Stimulated activated CD8-positive, alpha-beta memory T cell treated with anti-CD3 and anti-CD28 coated beads, Interleukin-15, amount 100 ng/mL, for 1 hour (primary cell): Measurements from ENCODE around the gene SEC16B.

ENCODE experiments used
- DNase-seq: peaks from one replicate; pipeline ENCODE4 v3.0.0-alpha.2; 2020; ENCODE audit warnings: low read depth

The SEC16B gene

DNA sequence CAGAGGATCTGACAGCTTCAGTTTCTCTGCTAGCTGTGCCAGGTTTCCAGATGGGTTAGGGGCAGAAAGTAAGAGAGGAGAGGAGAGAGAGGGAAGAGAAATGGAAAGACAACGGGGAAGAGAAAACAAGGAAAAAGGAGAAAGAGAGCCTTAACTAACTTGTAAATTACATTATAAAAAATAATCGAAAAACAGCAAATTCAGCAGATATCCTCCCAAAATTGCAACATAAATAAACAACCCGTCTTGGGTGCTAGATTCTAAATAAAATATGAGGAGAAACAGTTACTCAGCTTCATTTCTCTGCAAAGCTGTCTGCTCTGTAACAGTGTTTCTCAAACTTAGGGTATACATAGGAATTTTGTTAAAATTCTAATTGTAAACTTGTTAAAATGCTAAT, 29.2 kb downstream of the SEC16B start:
- no peak for DNase-seq

DNA sequence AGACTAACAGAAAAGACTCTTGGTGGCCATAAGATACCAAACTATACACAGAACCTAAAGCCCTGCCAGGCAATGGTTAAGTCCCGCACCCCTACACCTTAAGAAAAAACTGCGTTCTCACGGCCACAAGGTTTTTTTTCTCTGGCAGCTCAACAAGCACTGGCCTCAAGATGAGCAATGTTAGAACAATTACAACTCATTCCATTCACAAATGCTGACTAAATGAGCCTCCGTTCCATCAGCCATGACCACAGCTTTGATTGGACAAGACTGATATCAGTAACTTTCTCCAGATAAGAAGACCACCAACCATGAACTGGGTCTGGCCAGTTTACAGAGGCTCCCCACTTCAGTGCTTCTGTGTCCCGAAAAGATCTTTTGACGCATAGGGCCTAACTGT, 31.9 kb downstream of the SEC16B start:
- DNase-seq, result no peak

DNA sequence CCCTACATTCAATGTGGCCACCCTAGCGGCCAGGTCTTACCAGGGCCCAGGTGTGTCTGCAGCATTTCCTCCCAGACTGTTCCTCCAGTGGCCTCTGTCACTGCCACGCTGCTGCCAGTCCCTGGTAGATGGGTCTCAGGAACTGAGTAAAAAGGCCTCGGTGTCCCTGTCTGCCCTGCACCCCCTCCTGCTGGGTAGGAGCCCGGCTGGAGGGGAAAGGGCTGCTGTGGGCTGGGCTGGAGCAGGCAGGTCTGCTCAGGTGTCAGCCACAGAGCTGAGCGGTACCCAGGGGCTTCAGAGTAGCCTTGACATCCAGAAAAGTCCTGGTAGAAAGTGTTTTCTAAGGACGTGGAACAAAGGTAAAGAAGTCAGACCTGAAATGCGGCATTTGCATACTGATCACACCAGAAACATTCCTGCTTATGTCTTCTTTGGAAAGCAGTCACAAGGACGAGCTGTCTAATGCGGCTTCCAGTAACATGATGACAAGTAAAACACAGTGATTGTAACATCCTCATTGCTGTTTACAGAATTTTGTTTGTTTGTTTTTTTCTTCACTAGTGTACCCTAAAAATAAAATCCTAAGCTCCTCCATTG, 32.6 kb downstream of the SEC16B start:
- DNase-seq, result no peak

DNA sequence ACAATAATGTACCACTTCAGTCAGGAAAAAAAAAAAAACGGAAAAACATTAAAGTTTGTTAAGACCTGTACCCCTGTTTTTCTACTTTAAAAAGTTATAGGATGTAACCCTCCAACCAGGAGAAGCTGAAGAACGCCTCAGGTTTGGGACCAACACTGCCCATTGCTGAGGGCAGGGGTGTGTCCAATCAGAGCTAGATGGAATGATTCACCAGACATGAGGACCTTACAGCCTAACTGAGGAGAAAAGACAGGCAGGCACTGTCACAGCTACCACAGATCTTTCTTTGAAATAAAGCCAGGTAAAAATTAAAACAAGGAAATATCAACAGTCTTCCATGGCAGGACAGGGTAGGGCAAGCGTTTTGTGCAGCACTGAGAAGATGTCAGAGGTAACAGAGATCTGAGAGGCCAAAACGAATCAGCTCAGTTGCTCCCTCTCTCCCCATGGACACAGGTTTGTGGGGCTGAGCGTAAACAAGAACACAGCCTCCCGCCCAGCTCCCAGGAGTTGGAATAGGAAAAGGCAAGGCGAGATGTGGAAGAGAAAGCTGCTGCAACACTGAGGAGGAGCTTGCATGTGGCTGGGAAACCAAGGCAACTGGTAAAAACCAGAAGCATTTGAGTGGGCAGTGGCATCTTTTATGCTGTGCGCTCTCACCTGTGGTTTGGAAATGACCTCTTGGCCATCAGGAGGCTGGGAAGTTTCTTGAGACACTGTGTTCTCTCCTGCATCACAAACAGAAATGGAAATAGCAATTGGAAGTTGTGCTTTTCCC, 34.0 kb downstream of the SEC16B start:
- DNase-seq, result no peak

DNA sequence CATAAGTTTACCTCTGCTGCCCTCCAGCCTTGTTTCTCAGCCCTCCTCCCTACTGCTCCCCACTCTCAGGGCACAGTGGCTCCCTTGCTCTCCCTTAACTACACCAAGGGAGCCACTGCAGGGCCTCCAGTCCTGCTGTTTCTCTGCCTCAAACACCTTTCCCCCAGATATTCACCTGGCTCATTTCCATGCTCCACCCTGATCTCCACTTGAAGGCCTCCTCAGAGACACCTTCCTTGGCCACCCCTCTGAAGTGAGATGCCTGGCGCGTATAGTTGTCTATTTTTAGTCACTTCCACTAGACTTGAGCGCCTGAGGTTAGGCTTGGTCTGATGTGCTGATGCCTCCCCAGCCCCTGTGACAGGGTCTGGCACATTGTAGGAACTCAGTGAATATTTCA, 34.9 kb downstream of the SEC16B start:
- no peak for DNase-seq

DNA sequence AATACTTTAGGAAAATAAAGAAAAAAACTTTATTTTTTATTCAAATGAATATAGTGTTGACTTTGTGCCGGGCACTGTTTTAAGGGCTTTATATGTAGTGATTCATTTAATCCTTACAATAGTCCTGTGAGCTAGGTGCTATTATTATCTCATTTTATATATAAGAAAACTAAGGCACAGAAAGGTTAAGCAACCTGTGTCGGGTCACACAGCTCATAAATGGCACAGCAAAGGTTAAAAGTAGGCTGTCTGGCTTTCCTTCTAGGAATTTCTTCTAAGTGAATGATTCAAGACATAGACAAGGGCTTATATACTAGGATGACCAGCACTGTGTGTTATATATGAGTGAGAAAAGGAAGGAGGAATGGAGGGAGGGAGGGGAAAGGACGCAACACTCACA, 35.4 kb downstream of the SEC16B start:
- no peak for DNase-seq

DNA sequence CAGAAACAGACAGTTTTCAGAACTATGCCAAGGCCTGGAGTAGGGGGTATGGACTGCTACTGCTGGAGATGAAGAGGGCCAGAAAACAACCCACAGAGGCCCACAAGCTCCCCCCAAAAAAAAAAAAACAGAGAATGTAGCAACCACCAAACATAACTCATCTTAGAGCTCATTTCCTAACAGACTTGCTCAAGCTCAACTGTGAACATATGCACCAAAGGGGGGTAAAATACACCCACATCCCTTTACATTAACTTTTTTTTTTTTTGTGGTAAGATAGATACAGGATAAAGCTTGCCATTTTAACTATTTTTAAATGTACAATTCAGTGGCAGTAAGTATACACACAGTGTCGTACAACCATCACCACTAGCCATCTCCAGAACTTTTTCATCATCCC, 36.0 kb downstream of the SEC16B start:
- DNase-seq, result no peak

DNA sequence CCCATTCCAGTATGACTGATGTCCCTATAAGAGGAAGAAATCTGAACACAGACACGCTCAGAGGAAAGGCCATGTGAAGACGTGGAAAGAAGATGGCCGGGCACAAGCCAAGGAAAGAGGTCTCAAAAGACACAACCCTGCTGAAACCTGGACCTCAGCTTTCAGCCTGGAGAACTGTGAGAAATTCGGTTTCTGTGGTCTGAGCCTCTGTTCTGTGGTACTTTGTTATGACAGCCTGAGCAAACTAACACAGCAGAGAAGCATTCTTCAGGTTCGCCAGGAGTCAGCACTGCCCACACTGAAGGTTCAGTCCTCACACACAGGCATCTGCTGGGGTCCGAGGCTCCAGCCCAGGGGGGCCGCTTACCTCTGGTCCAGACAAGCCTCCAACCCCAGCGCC, 37.7 kb downstream of the SEC16B start:
- DNase-seq, result no peak

DNA sequence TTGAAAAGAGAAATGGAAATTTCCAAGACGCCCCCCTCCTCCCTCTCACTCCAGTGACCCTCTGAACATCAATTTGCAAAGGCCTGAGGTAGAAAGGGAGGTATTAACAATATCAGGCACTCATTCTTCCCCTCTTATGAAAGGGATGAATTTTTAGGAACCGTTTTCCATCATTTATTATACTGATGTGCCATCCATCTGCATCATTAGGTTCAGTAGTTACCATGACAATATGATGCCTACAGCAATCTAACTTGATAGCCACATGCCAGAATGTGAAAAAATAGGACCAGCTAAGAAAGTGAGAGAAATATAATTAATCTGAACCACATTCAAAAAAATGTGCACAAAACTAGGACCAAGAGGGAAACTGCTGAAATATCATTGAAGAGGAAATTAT, 40.9 kb downstream of the SEC16B start:
- no peak for DNase-seq

DNA sequence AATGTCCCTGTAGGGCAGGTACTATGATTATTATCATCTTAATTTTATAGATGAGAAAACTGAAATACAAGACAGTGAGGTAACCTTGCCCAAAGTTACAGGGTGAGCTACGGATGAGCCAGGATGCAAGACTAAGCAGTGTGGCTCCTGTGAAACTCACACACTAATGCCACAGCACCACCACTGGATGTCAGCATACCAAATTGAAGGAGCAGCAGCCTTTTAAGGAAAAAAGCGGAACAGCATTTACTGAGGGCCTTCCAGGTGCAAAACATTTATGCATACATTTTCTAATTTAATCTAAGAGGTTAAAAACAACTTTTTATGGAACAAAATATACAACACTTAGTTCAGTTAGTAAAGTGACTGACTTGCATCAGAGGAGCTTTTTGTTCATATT, 41.7 kb downstream of the SEC16B start:
- no peak for DNase-seq

DNA sequence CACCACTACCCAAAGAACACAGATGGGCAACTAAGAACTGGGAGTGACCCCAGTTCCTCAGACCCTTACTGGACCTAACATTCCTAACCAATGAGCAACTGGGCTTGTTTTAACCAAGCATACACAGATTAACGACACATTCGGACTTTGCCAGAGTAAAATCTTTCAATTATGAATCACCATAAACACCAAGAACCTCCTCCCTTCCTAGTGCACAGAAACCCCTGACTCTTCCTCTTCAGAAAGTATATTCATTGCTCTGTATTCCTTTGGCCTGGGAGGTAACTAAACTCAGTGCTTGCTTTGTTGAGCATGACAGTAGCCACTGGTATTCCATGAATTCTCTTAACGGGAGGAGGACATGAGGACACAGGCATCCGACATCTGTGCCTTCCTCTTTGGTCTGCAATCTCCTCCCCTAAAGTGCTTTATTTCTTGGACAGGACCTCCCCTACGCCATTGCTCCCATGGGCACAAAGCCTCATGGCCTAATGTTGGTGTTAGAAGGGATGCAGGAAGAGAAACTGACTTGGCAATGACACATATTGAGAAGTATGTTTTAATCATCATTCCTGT, 42.7 kb downstream of the SEC16B start:
- no peak for DNase-seq

DNA sequence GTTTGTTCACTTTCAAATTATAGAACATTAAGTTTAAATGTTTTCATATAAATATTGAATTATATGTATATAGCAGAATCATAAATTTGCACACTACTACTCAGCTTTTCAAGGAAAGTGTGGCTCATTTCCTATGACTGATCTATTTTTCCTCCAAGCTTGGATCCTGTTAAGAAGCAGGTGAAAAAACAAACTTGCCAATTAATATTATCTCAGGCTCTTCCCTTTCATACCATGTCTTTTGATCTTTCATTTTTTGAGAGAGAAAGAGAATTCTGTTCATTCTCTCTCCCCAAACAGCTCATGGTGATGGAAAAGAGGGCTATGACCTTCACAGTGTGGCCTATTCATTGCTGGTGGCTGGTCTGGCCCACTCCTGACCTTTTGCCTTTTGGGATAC, 43.7 kb downstream of the SEC16B start:
- DNase-seq, result no peak

DNA sequence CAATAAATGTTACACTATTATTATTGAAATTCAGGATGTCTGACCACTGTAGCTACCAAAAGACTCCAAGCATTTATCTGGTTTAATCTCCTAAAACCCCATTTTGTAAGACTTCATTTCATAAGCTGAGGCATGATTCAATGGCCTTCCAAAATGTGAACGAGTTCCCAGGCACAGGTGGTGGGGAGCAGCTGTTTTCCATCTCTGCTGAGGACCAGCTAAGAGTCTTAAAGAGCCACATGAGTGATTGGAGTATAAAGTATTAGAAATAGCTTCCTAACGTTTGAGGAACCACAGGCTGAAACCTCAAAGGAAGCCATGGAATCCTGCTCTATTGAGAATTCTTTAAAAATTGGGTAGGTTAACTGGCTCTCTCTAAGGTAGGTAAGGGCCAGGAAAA, 44.9 kb downstream of the SEC16B start:
- no peak for DNase-seq

DNA sequence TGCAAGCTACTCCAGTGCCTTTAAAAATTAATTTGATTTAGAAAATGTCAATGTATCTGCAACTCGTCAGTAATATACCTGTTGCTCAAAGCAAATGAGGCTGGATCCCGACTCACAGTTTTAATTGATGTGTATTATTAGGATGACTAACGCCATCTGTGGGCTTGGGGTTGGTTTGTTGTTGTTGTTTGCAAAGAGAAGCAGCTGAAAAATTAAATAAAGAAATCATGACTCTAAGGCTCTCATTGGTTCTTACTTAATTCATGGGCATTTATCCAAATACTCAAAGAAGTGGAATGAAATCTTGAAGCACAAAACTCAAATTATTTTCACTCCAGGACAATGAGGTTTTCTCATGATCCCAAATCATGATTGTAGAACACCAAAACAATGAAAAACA, 46.4 kb downstream of the SEC16B start:
- DNase-seq, result no peak

DNA sequence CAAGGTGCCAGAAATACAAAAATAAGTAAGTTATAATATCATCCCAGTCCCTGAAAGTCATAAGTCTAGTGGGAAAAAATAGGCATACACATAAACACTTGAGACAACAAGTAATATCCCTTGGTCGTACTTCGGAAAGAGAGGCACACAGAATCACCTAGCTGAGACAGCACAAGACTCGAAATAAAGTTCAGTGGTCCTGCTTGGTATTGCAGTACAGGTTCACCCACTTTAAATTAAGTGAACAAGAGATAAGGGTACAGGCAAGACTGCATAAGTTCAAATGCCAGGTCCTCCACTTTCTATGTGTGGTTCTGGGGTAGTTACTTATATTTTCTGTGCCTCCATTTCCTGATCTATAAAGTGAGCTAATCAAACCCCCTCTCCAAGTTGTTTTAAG, 47.6 kb downstream of the SEC16B start:
- no peak for DNase-seq

DNA sequence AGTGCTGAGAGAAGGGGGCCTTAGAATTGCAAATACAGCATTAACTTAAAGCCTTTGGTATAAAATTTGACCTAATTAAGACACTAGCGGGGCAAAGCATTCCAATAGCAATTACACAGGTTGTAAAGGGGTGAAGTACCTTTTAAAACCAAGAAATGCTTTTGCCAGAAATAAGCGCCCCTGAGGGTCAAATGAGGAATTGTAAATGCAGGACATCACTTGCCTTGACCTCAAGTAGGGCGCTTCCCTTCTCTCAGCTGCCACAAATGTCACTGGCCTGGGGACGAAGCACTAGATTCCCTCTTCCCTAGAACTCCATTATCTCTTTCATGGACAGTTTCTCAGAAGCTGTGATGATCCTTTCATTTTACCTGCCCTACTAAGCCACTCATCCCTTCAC, 48.3 kb downstream of the SEC16B start:
- no peak for DNase-seq

DNA sequence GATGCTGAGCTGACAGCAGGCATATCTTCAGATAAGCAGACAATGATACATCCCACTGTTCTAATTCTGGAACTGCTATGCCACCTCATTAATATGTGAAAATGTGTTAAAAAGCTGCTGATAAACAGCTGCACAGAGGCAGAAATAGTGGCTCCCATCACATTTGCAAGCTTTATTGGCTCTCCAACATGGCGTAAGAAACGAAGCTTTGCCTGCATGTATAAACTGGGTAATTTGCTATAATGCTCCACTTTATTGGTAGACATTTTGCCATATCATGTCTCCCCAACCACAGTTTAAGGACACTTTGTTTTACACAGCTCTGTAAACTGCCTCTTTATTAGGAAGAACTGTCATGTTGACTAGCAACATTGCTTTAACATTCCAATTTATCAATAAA, 49.8 kb downstream of the SEC16B start:
- no peak for DNase-seq

DNA sequence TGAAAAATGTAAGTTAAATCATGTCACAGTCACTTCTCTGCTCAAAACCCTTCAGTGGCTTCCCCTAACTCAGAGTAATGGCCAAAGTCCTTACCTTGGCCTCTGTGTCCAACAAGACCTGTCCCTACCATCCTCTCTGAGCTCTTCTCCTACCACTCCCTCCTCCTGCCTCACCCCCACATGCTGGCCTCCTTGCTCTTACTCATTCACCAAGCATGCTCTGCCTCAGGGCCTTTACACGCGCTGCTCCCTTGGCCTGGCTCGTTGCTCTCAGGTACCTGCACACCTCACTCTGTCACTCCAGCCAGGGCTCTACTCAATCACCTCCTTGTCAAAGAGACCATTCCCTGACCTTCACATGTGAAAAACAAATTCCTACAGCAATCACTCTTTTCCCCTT, 54.2 kb downstream of the SEC16B start:
- DNase-seq, result no peak

DNA sequence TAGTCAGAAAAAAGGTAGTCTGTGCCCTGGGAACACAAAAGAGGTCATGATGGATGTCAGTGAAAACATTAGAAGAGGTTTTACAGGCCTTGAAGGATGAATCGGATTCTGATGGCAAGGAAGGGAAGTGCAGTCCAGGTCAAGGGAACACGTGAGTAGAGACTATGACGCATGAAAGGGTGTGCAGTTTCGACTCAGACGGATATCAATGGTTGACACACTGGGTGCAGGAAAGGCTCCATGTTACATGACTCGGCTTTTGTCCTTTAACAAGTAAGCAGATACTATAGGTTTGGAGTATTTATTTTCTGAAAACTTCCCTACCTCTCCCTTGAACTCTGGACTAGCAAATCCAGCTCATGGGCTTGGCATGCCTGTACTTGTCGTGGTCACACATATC, 55.3 kb downstream of the SEC16B start:
- no peak for DNase-seq

DNA sequence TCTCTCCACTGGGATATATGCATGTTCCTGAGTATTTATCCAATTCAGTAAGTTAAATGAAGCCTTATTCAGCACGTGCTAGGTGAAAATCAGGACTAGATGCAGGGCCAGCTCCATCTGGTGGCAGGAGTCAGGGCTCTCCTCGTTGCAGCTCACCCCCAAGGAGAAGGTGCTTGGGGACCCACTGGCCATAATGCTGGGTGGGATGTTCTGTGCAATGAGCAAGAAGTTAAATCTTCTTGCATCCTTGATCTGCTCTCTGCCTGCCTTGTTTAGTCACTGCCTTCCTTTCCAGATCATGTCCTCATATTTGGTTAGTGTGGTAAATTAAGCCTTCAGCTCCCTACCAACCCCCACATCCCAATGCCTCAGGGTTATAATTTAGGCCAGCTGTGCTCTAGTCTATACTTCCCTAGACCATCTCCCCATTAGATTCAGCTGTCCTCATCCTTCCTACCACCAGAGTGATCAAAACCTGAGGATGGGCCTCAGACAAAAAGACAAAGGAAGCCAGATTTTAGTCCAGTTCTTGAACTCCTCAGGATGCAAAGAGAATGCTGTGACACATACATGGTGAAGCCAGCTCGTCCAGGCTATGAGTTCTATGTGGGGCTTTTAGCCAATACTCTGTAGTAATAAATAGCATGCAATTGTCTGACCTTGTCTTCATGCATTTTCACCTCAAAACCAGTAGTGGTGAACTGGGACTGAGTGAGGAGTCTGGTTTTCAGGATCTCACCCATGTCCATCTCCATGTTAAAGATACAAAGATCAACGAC, 55.9 kb downstream of the SEC16B start:
- DNase-seq, result no peak

DNA sequence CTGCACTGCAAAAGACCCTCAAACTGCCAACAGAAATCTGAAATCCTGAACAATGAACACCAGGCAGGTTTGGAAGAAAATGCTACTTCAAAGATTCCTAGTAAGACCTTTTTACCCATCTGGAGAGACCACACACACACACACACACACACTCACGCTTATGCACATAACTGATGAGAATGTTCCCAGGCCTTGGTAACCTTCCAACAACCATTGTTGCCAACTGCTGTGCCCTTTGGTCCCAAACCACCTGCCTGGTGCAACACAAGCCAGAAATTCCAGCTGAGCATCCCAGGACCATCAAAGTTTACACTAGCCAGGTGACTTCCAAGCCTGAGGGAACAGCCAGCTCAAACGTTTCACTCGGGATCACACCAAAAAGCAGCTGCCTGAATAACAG, 56.9 kb downstream of the SEC16B start:
- DNase-seq, result no peak

DNA sequence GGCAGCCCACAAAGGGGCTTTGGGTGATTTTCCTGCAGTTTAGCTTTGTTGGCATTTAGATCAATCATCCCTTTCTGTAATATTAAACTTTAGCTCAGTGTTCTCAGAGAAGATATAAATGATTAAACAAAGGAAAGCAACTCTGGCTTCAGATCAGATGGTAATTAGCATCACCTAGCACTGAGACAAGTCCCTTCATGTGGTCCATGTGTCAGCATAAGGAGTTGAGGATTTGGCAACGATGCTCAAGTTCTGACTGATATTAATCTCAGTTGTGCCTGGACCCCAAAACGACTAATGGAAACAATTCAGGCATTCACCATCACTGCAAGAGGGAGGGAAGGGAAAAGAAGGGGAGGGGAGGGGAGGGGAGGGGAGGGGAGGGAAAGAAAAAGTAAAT, 60.4 kb downstream of the SEC16B start:
- DNase-seq, result no peak

DNA sequence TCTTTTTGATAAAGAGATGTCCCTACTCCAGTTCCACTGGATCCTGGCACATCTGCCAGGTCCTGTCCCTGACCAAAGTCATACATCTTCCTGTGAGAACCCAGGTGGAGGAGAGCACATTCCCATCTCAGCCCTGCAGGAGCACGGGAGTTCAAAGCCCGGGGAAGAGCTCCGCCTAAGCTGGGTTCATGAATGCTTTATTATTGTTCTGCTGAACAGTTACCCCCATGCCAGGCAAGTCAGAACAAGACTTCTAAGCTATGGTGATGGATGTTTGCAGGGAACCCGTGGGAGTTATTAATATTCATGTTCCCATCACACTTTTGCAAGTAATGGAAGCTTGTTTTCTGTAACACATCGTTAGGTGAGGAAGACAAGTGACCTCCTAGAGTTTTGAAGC, 62.9 kb downstream of the SEC16B start:
- DNase-seq, result no peak
